ENCODE results near the gene IL17RE.
A peak's percentile ranks its signal among the peaks of the same experiment; 100 is the strongest.

The IL17RE gene

GRCh38 chr3:9949626-9950025, 47.0 kb downstream of the IL17RE start:
- ATAC-seq (ENCODE audit: low read depth), result no peak
- DNase-seq (ENCODE audit: low spot score), result no peak
- Histone ChIP-seq H3K4me3 (ENCODE audit: severe bottlenecking) (no peak overlapping the region), H3K27me3 (ENCODE audit: insufficient read depth, poor library complexity, severe bottlenecking) (no peaks in the 10 kb centered on the region), H3K27ac (ENCODE audit: poor library complexity, severe bottlenecking) (no peak overlapping the region), H3K4me1 (ENCODE audit: insufficient read depth, poor library complexity, severe bottlenecking) (peaks cover 1% of the 10 kb centered on the region), H3K36me3 (ENCODE audit: low read depth) (0 out of 2 replicates have a peak, but pooled peaks cover 5% of the 10 kb centered on the region), H3K9me3 (ENCODE audit: severe bottlenecking) (no peaks in the 10 kb centered on the region)
- TF ChIP-seq CTCF (IDR thresholded peaks at IDR 0.05; ENCODE audit: poor library complexity, severe bottlenecking), result no peak

DNA sequence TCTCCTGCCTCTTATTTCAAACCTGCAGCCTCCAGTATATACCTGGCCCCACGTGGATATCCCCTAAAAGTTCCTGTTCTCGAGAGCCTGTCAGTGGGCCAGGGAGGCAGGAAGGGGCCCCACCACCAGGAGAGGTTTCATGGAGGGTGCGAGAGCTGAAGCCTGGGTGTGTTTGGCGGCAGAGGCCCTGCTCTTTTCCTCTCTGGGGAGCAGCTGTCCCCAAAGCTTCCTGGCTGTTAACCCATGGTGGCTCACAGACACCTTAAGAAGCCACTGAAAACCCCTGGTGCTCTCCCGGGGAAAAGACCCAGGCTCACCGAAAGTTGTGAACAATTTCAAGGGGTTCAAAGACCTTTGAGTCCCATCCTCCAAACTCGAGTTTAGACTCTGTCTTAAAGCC, 48.5 kb downstream of the IL17RE start:
- DNase-seq (ENCODE audit: low spot score), result no peak
- no peak for ATAC-seq (ENCODE audit: low read depth)
- no peak overlapping the region for H3K4me3 ChIP-seq (ENCODE audit: severe bottlenecking)

DNA sequence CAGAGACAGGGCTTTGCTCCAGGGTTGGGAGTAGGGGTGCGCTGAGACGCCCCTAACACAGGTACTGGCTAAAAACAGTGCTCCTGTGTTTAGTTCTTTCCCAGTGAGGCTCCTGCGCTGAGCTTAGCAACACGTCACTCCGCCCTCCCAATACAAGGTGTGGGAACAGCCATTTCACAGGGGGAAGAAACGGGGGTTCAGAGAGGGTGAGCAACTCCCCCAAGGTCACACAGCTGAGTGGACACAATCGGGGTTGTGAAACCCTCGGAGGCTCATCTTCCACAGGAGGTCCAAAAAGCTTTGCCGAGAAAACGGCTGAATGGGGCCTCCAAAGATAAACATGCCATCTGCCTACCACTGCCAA, 48.9 kb downstream of the IL17RE start:
- H3K9me3 ChIP-seq (ENCODE audit: severe bottlenecking), result no peaks in the 10 kb centered on the region
- DNase-seq (ENCODE audit: low spot score), result no peak
- ATAC-seq (ENCODE audit: low read depth), result no peak
- peaks cover 10% of the 10 kb centered on the region for H3K4me1 ChIP-seq (ENCODE audit: insufficient read depth, poor library complexity, severe bottlenecking)
- H3K36me3 ChIP-seq (ENCODE audit: low read depth), result 0 out of 2 replicates have a peak, but pooled peaks cover 5% of the 10 kb centered on the region
- peak overlapping the region; percentile 45 for H3K4me3 ChIP-seq (ENCODE audit: severe bottlenecking)
- no peak for TF ChIP-seq CTCF (IDR thresholded peaks at IDR 0.05; ENCODE audit: poor library complexity, severe bottlenecking)
- H3K27ac ChIP-seq (ENCODE audit: poor library complexity, severe bottlenecking), result no peak overlapping the region
- H3K27me3 ChIP-seq (ENCODE audit: insufficient read depth, poor library complexity, severe bottlenecking), result no peaks in the 10 kb centered on the region

More for the DNA sequence above, 48.5 kb downstream of the IL17RE start:
- TF ChIP-seq CTCF (IDR thresholded peaks at IDR 0.05; ENCODE audit: poor library complexity, severe bottlenecking), result no peak
- no peak overlapping the region for H3K27ac ChIP-seq (ENCODE audit: poor library complexity, severe bottlenecking)
- H3K36me3 ChIP-seq (ENCODE audit: low read depth), result 0 out of 2 replicates have a peak, but pooled peaks cover 5% of the 10 kb centered on the region
- H3K4me1 ChIP-seq (ENCODE audit: insufficient read depth, poor library complexity, severe bottlenecking), result peaks cover 10% of the 10 kb centered on the region
- no peaks in the 10 kb centered on the region for H3K9me3 ChIP-seq (ENCODE audit: severe bottlenecking)
- H3K27me3 ChIP-seq (ENCODE audit: insufficient read depth, poor library complexity, severe bottlenecking), result no peaks in the 10 kb centered on the region

- no peak for TF ChIP-seq CTCF (IDR thresholded peaks at IDR 0.05; ENCODE audit: poor library complexity, severe bottlenecking)
- Histone ChIP-seq H3K4me3 (ENCODE audit: severe bottlenecking) (peak within 1 kb of the TSS; percentile 45), H3K27me3 (ENCODE audit: insufficient read depth, poor library complexity, severe bottlenecking) (no peaks in the 10 kb centered on the region), H3K36me3 (ENCODE audit: low read depth) (0 out of 2 replicates have a peak, but pooled peaks cover 5% of the 10 kb centered on the region), H3K4me1 (ENCODE audit: insufficient read depth, poor library complexity, severe bottlenecking) (peaks cover 10% of the 10 kb centered on the region), H3K27ac (ENCODE audit: poor library complexity, severe bottlenecking) (no peak within 1 kb of the TSS), H3K9me3 (ENCODE audit: severe bottlenecking) (no peaks in the 10 kb centered on the region)
- ATAC-seq (ENCODE audit: low read depth), result peak; percentile 75
- DNase-seq (ENCODE audit: low spot score), result no peak
These were observed 49.5 kb downstream of the IL17RE start, which contains the start of gene PRRT3 for GRCh38 chr3:9951962-9952805. Gene PRRT3, minus strand, starts transcription at chr3:9952408. Its CDS starts 2,293 bp downstream, at chr3:9950115.

DNA sequence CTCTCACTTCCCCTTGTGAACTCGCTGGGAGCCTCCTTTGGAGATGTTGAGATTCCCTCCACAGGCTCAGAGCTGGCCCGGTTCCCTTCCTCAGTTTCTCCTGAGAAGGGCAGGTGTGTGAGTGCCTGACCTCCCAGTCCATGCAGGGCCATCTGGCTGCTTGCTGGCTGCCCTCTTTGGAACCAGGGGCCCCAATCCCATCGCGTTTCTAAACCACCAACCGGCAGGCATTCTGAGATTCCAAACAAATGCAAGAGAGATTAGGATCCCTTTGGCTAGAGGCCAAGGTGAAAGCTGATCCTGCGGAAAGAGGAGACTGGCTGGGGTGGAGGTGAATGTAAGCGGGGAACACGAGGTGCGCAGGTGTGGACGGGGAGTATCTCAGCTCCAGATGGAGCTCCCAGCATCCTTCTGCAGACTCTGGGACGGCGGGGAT, 52.4 kb downstream of the IL17RE start:
- H3K4me3 ChIP-seq (ENCODE audit: severe bottlenecking), result no peak overlapping the region
- DNase-seq (ENCODE audit: low spot score), result no peak
- no peak for TF ChIP-seq CTCF (IDR thresholded peaks at IDR 0.05; ENCODE audit: poor library complexity, severe bottlenecking)

More for the DNA sequence above, 52.4 kb downstream of the IL17RE start:
- Histone ChIP-seq H3K9me3 (ENCODE audit: severe bottlenecking) (no peaks in the 10 kb centered on the region), H3K36me3 (ENCODE audit: low read depth) (no peaks in the 10 kb centered on the region), H3K4me1 (ENCODE audit: insufficient read depth, poor library complexity, severe bottlenecking) (peaks cover 10% of the 10 kb centered on the region), H3K27me3 (ENCODE audit: insufficient read depth, poor library complexity, severe bottlenecking) (no peaks in the 10 kb centered on the region), H3K27ac (ENCODE audit: poor library complexity, severe bottlenecking) (no peak overlapping the region)
- ATAC-seq (ENCODE audit: low read depth), result peak; percentile 30; the same call in 2 of the 3 replicates
